NK-92 (cell line): Measurements from ENCODE around the gene IVD.

ENCODE experiments used
- DNase-seq: peaks from one replicate; lab custom pipeline; 2025; ENCODE audit not compliant: unreplicated experiment; lab: John Stamatoyannopoulos, UW

The IVD gene

DNA sequence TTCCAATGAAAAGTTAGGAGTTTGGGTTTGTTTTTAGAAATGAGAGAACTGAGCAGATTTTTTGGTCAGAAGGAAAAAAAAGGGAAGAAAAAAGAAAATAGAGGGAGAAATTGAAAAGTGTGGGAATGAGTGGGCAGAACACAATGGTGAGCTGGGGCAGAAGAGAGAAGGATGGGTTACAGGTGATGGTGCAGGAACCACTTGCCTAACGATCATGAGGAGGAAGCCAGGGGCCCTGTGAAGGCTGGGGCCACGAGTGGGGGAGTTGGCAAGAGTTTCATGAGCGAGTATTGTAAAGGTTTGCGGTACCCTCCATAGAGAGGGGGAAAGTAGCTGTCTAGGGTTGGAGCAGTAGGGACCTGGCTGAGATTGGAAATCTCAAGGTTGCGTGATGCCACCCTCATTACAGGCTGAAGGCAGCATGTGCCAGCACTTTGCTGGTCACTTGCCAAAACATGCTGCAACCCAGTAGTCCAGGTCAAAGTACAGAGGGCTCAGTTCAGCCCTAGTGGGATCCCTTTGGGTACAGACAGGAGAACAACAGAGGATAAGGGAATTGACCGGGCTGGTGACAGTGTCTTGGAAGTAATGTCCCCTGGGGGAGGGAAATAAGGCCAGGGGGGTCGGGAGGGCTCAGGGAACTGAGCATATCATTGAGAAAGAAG is 6.6 kb downstream of the IVD start:
- no peak for DNase-seq

DNA sequence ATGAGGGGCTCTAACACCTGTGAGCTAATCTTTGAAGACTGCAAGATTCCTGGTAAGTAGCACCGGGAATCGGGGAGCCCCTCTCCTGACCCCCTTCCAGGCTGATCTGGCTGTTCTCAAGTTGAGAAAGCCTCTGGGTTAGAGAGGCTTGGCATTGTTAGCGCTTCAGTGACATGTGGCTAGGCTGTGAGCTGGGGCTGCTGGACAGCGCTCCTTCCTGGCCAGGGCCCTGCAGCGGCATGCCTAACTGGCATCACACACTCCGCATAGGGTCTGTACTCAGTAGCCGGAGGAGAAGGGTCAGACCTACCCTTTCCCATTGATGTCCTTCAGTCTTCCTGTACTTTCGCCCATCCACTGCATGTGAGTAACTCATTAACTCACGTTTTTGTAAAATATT is 7.4 kb downstream of the IVD start:
- no peak for DNase-seq

DNA sequence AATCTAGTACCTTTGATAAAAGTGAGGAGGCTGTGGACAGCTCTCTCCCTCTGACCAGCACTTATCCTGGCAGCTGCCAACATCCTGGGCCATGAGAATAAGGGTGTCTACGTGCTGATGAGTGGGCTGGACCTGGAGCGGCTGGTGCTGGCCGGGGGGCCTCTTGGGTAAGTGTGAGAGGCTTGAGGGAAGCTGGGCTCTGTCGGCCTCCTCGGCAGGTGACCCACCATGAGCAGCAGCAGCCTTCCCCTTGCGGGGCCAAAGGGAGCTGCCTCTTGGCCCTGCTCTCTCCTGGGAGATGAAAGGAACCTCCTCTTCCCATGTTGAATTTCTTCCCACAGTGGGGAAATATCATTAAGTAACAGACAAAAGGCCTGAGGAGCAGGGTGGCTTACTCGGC is 9.2 kb downstream of the IVD start:
- no peak for DNase-seq

DNA sequence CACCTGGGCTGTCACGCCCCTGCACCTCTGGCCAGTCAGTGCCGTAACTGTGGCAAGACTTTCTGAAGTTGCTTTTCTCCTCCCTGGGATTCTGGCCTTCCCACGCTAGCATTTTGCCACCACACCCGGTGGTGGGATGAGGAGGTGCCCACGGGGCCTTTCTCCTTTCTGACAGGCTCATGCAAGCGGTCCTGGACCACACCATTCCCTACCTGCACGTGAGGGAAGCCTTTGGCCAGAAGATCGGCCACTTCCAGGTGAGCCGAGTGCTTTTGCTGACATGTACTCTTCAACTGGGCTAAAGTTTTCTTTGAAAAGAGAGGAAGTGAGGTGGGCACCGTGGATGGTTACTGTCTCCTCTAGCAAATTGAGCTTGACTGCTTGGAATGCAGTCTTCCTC is 9.6 kb downstream of the IVD start:
- no peak for DNase-seq

DNA sequence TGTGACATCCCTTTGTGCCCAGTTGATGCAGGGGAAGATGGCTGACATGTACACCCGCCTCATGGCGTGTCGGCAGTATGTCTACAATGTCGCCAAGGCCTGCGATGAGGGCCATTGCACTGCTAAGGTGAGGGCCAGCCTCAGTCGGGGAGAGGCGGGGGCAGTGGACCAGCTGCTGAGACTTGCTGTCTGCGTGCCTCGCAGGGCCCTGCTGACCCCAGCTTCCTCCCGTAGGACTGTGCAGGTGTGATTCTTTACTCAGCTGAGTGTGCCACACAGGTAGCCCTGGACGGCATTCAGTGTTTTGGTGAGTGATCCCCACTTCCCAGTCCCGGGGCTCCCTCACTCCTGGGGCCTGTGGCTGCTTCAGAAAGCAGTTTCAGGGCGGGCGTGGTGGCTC is 10.5 kb downstream of the IVD start:
- no peak for DNase-seq

DNA sequence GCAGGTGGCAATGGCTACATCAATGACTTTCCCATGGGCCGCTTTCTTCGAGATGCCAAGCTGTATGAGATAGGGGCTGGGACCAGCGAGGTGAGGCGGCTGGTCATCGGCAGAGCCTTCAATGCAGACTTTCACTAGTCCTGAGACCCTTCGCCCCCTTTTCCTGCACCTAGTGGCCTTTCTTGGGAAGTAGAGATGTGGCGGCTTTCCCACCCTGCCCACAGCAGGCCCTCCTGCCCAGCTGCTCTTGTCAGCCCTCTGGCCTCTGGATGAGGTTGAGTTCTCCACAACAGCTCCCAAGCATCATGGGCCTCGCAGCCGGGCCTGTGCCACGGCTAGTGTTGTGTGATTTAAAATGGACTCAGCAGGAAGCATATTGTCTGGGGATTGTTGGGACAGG is 12.5 kb downstream of the IVD start:
- DNase-seq, result no peak

DNA sequence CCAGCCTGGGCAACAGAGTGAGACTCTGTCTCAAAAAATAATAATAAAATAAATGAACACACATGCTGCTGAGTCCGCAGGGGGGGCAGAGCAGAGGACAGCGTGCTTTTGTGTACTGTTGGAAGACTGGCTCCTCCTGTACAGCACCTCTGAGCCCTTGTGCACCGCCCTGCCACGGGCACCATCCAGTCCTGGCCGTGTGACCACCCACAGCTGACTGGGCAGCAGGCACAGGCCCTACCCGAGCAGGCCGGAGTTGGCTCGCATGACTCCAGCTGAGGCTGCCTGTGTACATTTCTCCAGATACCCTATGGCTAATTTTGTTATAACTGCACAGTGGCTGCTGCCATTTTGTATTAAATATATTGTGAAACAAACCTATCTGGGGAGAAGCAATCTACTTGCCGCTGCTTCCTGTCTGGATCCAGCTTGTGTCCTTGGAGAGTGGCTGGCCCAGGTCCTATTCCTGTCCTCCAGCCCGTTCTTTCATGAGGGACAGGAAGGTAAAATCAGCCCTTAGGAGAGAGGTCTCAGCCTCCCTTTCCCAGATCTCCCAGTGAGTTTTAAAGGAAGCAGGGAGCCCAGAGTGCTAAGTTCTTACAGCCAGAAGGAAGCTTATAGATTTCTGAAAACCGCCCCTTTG is 14.6 kb downstream of the IVD start:
- no peak for DNase-seq

DNA sequence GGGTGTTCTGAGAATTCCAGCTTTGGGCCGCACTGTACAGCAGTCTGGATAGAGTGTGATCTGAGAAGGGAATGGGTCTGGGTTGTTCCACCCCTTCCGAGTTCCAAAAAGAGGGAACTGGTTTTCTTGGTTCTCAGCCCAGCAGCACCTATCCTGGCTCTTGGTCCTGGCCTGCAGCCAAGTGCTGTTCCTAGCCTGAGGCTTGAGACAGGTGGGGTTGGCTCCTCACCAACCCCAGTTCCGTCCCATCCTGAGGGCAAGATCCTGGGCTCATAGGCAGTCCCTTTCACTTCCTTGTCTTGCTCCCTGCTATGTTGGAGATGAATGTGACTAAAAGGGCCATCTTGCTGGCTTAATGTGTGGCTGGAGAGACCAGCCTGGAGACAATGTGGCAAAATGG is 15.2 kb downstream of the IVD start:
- DNase-seq, result no peak

DNA sequence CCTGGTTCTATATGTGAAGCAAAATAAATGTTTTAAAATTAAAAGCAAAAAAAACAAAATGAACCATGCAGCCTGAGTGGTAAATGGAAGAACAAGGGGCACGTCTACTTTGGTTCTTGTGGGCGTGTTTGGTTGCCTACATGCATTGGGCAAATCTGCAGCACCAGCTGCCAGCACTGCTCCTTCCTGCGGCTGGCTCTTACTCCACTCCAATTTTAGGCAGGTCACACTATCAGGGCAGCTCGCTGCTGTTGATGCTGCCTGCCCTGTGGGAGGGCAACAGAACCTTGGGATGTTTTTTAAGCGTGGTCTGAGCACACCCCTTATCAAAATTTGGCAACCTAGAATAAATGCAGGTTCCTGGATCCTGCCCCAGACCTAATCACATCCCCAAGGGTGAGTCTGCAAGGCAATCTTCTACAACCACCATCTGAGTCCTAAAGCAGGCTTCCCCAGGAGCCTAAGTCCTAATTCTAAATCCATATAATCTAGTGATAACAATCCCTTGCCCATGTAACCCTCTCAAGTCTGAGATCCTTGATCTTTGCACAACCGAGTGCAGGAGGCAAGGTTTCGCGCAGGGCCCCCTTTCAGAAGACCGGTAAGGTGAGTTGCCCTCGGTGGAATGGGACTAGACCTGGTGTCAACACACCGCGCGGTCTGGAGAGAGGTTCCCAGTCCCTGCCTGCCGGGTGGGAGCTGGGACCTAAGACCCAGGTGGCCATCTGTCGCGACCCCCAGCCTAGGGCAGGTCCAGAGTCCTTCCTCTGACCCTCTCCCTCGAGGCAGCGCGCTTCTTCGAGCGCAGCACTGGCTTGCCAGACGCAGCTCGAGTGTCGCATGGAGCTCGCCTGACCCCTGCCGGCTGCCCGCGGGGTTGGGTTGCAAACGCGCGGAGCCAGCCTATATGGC is 15.9 kb downstream of the IVD start:
- no peak for DNase-seq

DNA sequence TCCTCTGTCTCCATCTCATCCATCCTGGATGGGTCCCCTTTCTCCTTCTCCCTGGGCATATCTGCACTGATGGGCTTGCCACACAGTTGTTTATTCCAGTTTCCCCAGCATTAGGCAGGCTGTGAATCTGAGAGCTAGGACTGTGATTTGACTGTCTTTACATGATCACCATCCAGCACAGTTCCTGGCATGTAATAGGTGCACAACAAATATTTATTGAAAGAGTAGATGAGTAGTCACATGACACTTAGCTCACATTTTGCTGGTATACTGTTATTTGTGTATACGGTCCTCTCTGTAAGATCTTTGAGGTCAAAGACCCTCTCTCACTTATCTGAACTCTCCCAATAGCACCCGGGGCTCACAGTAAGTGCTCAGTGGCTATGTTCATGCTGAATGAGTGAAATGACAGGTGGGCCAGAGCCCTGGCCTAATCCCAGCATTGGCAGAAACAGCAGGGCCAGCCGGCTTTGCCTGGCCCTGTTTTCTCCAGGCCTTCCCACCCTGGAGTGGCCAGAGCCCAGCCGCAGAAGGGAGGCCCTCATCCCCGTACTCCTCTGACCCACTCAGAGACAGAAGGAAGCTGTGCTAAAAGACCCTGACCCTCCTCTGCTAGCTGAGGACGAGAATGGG is 19.0 kb downstream of the IVD start:
- DNase-seq, result no peak

DNA sequence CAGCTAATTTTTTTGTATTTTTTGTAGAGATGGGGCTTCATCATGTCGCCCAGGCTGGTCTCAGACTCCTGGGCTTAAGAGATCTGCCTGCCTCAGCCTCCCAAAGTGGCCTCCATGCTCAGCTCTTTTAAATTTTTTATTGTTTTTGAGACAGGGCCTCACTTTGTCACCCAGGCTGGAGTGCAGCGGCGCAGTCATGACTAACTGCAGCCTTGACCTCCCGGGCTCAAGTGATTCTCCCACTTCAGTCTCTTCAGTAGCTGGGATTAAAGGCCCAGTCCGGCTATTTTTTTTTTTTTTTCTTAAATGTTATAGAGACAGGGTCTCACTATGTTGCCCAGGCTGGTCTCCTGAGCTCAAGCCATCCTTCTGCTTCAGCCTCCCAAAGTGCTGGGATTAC is 20.1 kb downstream of the IVD start:
- DNase-seq, result no peak

DNA sequence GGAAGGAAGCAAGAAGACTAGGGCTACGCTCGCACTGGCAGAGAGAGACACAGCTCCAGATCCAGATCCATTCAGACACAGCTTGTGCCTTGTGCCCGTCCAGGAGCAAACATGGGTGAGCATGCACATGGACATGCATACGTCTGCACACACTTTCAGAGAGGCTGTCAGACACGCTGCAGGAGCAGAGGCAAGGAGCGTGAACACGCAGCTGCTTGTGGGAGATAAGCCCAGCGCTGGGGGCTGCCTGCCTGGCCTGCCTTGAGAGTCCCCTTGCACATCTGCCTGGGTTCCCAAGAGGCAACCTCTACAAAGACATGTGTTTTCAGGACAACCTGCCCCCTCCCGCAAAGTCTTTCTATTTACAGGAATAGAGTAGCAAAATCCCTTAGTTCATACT is 21.6 kb downstream of the IVD start:
- no peak for DNase-seq

DNA sequence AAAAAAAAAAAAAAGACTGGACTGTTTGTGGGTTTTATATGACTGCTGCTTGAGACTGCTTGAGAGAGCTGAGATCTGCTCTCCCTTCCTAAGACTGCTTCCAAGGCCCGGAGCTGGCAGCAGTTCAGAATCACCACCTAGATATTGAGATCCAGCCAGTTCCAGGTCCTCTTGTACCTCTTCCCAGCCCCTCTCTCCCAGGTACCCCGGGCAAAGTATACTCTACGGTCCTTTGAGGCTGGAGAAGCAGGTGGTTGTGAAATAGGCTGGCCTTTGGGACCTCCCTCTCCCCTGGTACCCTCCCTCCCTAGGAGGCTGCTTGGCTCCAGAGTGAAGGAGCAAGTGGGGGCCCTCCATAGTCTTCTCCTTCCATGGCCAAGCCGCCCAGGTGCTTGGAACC is 22.6 kb downstream of the IVD start:
- no peak for DNase-seq

DNA sequence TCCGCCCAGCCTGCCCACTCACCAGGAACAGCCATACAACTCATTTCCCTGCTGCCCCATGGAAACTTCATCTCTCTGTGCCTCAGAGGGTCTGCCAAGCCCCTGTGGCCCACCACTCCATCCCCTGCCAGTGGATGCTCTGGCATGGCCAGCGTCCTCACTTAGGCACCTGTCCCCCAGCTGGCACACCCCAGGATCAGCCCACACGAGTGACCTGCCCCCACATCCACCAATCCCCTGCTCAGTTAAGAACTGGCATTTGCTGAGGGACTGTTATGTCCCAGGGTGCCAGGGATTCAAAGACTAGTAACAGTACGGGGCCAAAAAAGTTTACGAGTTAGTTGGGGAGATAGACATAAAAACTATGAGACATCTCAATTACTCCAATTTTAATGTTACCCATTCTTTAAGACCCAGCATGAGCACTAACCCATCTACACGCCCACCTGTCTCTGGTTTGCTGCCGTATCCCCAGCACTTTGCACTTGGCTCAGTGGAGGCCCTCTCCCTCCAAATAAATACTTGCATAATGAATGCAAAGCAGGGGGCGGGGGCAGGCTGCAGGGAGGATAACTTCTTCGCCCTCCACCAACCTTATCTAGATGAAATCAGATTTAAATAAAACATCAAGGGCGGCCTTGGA is 23.6 kb downstream of the IVD start:
- no peak for DNase-seq

DNA sequence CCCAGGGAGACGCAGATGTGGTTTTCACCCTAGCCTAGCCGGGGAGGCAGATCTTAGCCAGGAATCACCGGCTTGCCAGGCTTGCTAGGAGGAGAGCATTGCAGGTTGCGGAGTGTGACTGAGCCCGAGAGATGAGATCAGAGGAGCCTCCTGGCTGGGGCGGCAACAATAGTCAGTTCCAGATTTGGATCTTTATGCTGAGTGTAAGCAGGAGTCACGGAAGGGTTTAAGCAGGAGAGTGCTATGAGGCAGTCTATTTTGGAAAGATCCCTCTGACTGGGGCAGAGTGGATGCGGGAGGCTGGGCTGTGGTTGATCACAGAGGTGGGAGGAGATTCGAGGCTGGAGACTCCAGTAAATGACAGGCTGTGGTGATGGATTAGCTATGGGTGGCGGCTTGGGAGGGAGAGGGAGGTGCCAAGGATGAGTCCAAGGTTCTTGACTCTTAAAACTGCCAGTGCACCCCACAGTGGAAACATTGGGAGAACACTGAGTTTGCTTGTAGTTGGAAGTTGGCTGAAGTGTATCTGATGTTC is 24.7 kb downstream of the IVD start:
- no peak for DNase-seq

DNA sequence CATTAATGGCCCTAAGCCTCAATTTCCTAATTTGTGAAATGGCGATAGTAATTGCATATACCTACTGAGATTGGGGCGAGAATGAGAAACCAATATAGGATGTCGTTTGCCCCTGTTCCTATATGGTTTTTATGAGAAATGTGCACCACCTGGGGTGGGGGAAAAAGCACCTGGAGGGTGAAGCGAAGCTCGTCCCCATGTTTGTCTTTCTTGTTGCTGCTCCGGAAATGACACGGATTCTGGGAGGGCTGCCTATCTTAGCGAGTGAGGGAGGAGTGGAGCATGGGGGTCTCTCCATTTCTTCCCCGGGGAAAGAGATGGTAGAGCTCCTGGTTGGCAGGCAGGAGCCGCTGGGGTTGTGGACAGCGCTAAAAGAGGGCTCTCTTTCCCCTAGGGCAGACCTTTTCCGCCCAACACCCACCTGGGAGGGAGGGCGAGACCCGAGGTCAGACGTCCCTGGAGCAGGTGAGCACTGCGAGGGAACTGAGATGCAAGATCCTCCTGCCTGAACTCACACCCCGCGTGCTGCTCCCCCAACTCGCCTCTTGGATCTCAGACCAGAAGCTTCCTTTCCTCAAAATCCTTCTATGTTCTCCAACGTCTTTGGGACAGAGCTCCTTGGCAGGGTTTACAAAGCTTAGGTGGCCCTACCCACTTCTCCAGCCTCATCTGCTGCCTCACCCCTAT is 29.6 kb downstream of the IVD start:
- DNase-seq, result no peak

DNA sequence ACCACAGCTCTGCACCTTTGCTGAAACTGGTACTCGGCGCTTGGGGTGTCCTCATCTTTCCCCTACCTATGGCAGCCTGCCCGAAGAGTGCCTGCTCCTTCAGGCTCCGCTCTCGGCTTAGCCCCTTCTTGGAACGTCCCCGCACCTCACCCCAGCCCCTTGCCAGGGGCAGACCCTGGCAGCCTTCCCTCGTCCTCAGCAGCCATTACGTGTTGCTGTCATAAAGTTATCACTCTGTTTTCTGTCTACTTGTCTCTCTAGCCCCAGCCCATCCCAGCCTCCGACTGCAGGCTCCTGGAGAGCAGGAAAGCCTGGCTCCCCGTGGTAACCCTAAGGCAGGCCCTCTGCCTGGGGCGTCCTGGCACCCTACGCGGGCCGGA is 30.1 kb downstream of the IVD start:
- DNase-seq, result no peak

DNA sequence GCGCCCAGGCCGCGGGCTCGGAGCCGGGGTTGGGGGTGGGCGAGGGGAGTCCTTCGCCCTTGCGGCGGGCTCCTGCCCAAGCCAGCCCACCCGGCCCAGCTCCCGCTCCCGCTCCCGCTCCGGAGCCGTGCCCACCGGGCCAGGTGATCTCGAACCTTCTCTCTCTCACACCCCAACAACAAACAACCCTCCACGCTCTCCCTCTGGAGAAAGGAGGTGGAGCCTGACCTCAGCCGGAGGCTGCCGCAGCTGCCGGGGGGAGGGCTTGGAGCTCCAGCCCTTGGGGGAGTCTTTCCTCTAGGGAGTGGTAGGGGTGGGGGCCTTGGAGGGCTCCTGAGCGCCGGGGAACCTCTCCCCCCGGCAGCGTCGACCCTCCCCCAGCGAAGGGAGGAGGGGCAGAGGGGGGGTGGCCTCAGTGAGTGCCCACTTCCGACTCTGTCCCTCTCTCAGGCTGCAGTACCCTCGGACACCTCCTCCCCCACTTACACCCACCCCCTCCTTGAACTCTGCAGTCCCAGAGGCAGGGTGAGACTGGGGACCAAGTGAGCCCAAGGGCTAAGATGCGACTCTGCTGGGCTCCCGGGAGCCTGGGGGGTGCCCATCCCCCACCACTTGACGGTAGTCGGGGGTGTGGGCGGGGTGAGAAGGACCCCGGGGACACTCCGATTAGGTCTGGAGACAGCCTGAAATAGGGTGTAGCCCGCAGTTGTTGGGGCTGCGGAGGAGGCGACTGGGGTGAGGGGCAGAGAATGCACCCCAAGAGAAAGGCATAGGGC is 30.7 kb downstream of the IVD start:
- no peak for DNase-seq

DNA sequence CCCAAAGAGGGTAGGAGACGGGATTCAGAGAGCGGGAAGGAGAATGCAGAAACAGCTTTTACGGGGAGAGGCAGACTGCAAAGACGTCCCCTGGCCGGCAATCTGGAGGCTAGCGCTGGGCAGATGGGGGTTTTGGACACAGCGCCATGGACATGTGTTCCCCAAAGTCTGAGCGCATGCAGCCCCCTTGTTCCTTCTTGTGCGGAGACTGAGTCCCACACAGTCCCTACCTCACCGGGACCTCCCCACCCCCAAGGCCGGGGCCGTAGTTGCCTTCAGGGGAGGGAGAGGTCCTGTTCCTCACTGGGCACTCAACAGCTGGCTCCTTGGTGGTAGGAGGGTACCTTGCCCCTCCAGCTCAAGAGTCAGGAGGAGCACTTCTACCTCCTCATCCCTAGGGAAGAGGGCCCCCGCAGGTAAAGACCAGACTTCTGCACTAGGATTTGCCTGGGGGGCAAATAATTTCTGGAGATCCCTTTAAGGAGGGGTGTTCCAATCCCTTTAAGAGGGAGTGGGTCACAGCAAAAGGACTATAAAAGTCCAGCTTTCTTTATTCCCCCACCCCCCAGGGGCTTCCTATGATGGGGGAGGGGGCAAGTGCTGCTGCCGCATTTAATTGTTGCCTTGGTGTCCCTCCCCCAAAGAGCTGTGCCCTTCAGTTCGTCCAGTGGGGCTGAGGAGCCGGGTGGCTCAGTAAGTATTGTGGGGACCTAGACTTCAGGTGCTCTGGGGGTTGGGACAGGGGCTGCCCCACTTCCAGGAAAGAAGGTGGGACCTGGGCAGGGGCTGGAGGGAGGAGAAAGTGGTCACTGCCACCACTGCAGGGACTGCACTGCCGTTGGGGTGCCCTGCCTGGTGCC is 31.5 kb downstream of the IVD start:
- no peak for DNase-seq
